ENCODE results near the gene DGKI.

Gene DGKI

DNA sequence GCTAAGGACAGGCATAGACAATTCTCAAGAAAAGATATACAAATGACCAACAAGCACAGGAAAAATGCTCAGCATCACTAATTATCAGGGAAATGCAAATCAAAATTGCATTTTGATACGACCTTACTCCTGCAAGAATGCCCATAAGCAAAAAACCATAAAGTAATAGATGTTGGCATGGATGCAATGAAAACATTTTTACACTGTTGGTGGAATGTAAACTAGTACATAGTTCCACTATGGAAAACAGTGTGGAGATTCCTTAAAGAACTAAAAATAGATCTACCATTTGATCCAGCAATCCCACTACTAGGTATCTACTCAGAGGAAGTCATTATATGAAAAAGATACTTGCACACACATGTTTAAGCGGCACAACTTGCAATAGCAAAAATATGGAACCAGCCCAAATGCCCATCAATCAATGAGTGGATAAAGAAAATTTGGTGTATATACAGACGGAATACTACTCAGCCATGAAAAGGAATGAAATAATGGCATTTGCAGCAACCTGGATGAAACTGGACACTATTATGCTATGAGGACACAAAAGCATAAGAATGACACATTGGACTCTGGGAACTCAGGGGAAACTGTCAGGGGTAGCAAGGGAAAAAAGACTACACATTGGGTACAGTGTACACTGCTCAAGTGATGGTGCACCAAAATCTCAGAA, 59.3 kb downstream of the DGKI start:
- no peak for DNase-seq (ENCODE audit: low spot score)

DNA sequence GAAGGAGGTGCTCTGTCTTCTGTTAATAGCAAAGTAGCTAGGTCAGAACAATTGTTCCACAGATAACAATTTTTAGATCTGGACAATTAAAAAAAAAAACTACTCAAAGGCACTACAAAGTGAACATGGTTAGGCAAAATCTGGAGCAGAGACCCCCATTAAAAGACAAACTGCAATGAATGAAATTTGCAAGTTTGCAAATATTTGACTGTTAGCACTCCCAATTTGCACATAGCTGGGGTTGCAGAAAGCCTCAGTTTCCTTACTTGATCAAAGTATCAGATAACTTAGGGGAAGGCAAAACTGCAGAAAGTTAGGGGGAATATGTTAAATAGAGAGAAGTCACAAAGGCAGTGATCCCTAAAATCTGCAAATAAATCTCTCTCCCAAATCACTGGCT, 68.3 kb downstream of the DGKI start:
- DNase-seq (ENCODE audit: low spot score), result no peak

DNA sequence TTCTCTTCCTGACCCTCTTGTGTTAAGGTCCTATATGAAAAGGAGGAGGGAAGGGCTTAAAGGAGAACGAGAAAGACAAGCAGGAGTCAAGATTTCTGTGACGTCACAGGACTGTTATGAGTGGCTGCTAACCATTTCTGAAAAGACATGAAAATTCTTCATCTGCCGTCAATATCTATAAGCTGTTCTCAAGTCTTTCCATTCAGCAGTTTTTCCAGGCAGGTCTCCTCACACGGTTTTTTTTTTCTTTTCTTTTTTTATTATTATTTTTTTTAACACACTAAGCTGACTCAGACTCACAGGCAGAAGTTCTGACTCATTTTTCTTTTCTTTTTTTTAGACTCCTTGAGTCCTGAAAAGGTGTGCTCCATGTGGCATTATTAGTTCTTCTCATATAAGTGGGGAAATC, 72.0 kb downstream of the DGKI start:
- peak; percentile 38 for DNase-seq (ENCODE audit: low spot score)

GRCh38 chr7:137772748-137773147, 74.0 kb downstream of the DGKI start:
- DNase-seq (ENCODE audit: low spot score), result peak; percentile 81

DNA sequence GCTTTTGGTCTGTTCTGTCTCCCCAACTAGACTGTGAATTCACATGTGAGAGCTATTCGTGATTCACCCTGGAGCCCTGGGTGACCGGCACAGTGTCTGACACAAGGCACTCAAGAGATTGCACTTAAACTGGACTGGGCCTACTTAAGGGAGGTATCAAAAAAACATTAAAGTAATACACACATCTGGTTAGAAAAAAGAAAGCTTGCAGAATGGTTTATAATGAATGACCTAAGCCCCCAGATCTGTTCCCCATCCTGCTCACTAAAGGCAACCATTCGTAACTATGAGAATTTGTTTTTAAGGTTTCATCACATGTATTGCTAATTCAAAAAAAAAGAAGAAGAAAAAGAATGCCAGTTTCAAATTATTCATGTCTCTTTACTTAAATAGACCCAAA, 74.5 kb downstream of the DGKI start:
- DNase-seq (ENCODE audit: low spot score), result no peak

- DNase-seq (ENCODE audit: low spot score), result peak; percentile 72
These were observed 75.1 kb downstream of the DGKI start for GRCh38 chr7:137771679-137772078.

DNA sequence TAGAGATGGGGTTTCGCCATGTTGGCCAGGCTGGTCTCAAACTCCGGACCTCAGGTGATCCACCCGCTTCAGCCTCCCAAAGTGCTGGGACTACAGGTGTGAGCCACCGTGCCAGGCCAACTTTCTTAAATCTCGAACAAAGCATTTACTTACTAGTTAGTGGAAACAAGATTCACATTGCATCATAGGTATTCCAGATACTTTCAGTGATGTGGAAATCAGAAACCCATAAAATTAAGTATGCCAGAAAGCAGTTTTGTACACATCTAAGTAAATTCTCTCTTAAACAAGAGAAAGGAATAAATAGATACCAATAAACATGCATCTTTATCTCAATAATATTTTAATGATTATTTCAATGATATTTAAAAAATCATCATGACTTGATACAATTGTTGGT, 75.5 kb downstream of the DGKI start:
- DNase-seq (ENCODE audit: low spot score), result no peak

DNA sequence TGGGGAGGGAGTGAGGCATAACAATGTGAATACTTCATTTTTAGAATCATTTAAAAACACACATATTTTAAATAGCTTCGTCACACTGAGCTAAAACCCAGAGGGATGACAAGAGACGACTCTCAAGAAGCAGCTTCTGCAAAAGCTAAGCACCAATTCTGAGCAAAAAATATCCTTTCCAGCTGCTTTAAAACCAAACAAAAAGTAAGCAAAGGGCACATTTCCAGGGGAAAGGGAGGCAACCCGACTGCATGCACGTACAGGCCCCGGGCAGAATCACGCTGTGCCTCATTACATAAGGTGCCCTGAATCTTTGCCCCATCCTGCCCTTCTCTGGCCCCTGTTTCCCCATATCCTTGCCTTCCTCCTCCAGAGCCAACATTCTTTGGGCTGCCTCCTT, 78.4 kb downstream of the DGKI start:
- no peak for DNase-seq (ENCODE audit: low spot score)

DNA sequence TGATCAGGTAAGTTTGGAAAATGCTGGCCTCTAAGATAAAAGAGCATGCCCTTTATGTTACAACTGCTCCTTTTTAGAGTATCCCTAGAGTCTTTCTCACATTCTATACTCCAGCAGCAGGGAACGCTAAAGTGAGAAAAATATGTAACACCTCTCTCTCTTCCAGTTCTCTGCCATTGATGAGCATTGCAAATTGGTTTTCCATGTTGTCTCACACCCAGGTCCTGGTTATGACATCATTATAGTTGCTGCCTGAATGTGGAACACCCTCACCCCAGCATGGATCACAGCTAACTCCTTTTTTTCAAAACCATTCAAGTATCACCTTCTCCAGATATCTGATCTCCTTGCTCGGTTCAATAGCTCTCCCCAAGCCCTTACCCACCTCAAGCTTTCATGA, 84.4 kb downstream of the DGKI start:
- DNase-seq (ENCODE audit: low spot score), result no peak

- no peak for DNase-seq (ENCODE audit: low spot score)
These were observed 86.7 kb downstream of the DGKI start for GRCh38 chr7:137760111-137760510.

- DNase-seq (ENCODE audit: low spot score), result peak; percentile 28
These were observed 89.4 kb downstream of the DGKI start for GRCh38 chr7:137757146-137757925.

DNA sequence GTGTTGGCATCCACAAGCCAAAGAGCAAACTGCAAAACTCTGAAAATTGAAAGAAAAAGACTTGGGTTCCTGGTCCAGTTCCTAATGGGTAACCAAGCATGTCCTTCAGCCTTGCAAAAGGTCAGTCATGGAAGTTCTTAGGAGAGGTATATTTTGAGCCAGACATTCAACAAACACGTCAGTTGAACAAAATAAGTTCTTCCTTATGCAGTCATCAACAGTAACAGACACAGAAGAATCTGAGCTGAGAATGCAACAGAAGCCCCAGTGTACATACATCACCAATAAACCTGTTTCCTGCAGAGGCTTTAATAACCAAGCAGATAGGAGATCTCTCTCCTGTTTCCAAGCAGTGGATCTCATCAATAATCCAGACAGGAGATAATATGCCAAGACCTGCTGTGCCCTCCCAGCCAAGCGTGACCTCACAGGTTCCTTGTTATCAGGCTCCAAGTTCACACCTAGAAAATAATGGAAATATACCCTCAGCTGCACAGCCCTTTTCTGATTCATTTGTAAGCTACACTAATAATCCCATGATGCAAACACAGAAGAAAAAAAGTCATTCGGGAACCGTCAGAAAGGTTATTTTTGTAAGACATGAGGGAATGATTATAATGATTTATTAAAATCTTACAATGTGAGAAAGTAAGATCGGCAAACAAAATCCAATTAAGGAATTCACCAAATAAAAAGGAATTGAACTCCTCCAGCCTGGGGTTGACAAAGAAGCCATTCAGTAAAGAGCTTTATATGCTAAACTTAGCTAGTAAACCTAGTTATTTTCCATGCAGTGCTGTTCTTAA, 90.7 kb downstream of the DGKI start:
- DNase-seq (ENCODE audit: low spot score), result no peak

- no peak for DNase-seq (ENCODE audit: low spot score)
These were observed 91.3 kb downstream of the DGKI start for GRCh38 chr7:137755427-137755826.

GRCh38 chr7:137753948-137754851, 92.6 kb downstream of the DGKI start:
- DNase-seq (ENCODE audit: low spot score), result no peak

GRCh38 chr7:137753575-137753947, 93.2 kb downstream of the DGKI start:
- DNase-seq (ENCODE audit: low spot score), result no peak

GRCh38 chr7:137753067-137753466, 93.7 kb downstream of the DGKI start:
- DNase-seq (ENCODE audit: low spot score), result no peak

- DNase-seq (ENCODE audit: low spot score), result no peak
These were observed 95.3 kb downstream of the DGKI start for GRCh38 chr7:137751361-137752009.

DNA sequence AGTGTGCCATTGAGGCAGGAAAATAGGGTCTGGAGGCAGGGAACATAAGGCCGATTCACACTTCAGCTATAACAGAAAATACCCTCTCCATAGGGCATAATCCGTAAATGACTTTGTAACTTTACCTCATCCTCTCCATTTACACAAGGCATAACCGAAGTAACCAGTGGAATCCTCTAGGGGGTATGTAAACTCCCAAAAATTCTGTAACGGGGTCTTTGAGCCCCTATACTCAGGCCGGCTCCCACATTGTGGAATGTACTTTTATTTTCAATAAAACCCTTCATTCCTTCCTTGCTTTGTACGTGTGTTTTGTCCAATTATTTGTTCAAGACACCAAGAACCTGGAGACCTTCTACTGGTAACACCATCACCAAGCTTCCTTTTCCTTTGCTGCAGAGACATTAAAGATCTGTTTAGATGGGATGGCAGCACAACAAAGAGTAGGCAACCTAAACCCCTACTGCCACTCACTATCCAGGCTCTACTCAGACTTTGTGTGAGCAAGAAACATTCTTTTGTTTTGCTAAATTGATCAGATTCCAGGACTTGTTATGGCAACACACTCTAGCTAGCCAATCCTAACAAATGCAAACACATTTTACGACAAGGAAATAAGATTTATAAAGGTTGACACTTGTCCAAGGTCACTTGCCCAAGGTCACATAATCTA, 99.3 kb downstream of the DGKI start:
- DNase-seq (ENCODE audit: low spot score), result no peak

- DNase-seq (ENCODE audit: low spot score), result no peak
These were observed 103.8 kb downstream of the DGKI start for GRCh38 chr7:137743021-137743420.

GRCh38 chr7:137742051-137742450, 104.7 kb downstream of the DGKI start:
- no peak for DNase-seq (ENCODE audit: low spot score)

- no peak for DNase-seq (ENCODE audit: low spot score)
These were observed 105.3 kb downstream of the DGKI start for GRCh38 chr7:137741443-137741842.
